Sigmoid colon (tissue), 7 donors: ENCODE results near the gene CARM1. TPM values are rescaled to one million over a fixed set of nuclear protein-coding genes. Genes with fewer than 3 reads are reported as not detected.
"Not testable (repeated sequence)": the region's sequence is repeated elsewhere in the genome, so short reads cannot be mapped to it uniquely, and the experiment has no call there.

ENCODE experiments used
- DNase-seq: peaks from one replicate; pipeline ENCODE4 v3.0.0-alpha.2; 2019
- H3K27ac ChIP-seq, 4 donors: fragments of 200-600 bp; sonication (generic); one replicate each; pipeline ENCODE4 v1.5.1; 2016 to 2019; ENCODE audit warnings: mild to moderate bottlenecking in 1 of 4
- H3K27me3 ChIP-seq, 3 donors: fragments of 200-600 bp; sonication (generic); one replicate each; pipeline ENCODE4 v1.5.1; 2019; ENCODE audit warnings: mild to moderate bottlenecking in 1 of 3
- H3K36me3 ChIP-seq, 4 donors: fragments of 200-600 bp; sonication (generic); one replicate each; pipeline ENCODE4 v1.5.1; 2016 to 2019
- H3K4me1 ChIP-seq, 4 donors: fragments of 200-600 bp; sonication (generic); one replicate each; pipeline ENCODE4 v1.5.1; 2017 to 2019
- H3K4me3 ChIP-seq, 4 donors: fragments of 200-600 bp; sonication (generic); one replicate each; pipeline ENCODE4 v1.5.1; 2017 to 2019; ENCODE audit warnings: mild to moderate bottlenecking in 2 of 4, moderate library complexity in 1 of 4
- H3K9me3 ChIP-seq, 4 donors: fragments of 200-600 bp in 3 of 4; sonication (generic) in 3 of 4; one replicate each; pipeline versions ENCODE4 v1.5.1 to v1.6.1; 2013 to 2019
- EP300 ChIP-seq, 4 donors: sonication (generic); formaldehyde crosslinking; IDR thresholded peaks; one replicate each; pipeline ENCODE4 v1.6.1; 2017; ENCODE audit warnings: antibody characterized with exemption in 4 of 4
- POLR2A ChIP-seq, 2 donors: fragments of 450-650 bp; IDR thresholded peaks; one replicate each; pipeline ENCODE4 v1.6.1; 2016; ENCODE audit warnings: antibody characterized with exemption in 2 of 2, mild to moderate bottlenecking in 2 of 2, moderate library complexity in 2 of 2
- POLR2AphosphoS5 ChIP-seq, 4 donors: sonication (generic); formaldehyde crosslinking; IDR thresholded peaks; one replicate each; pipeline ENCODE4 v1.6.1; 2017; ENCODE audit warnings: antibody characterized with exemption in 4 of 4
- WGBS, 2 donors: extraction: QIAGEN DNeasy Blood & Tissue Kit; methylation state at CpG; one replicate each; pipeline ENCODE4 v1.1.7; 2013; 5-methylcytosine and 5-hydroxymethylcytosine counted together
- intact Hi-C: fragments of 100-400 bp; cut with DNase I; formaldehyde crosslinking; loops from one replicate; pipeline ENCODE4 v1.15.1; 2023
- polyA plus RNA-seq, 3 donors: library from polyadenylated mRNA; stranded (reverse); fragments of 200-250 nt; gene quantifications; one replicate each; pipeline ENCODE4 v1.2.3, GENCODE V29; 2013
- total RNA-seq, 4 donors: library from RNA; depleted of rRNA; stranded (reverse); fragments of >200 nt; gene quantifications; one replicate each; pipeline ENCODE4 v1.1.0, GENCODE V29; 2016
- TF ChIP-seq, protein P1 (sequence below), 4 experiments: fragments of 450-650 bp in 3 of 4; fragments of 200-600 bp in 1 of 4; IDR thresholded peaks; one replicate each; pipeline ENCODE4 v1.5.1; 2016 to 2019; ENCODE audit warnings: antibody characterized with exemption in 4 of 4, mild to moderate bottlenecking in 3 of 4, moderate library complexity in 2 of 4
- donor health status: healthy with polysubstance abuse.
- donor health status: Bipolar disorder and iron deficiency.
- donor health status: healthy.

The CARM1 gene
- total and polyA plus RNA-seq, 7 donors: 18.1 to 51.8 (median 21.6) TPM

- Histone ChIP-seq H3K36me3 (peaks cover 0 to 60% (median 21%) of the 10 kb centered on the region in 4 donors), H3K27ac (no peak overlapping the region), H3K4me1 (peaks cover 0 to 11% (median 6%) of the 10 kb centered on the region in 4 donors), H3K4me3 (no peak overlapping the region), H3K9me3 (peaks cover 0 to 4% (median 0%) of the 10 kb centered on the region in 4 donors), H3K27me3 (no peaks in the 10 kb centered on the region)
- no peak for DNase-seq
- no peak for TF ChIP-seq EP300 (IDR thresholded peaks at IDR 0.05)
- intact Hi-C loops: loop anchor here (10.0 kb wide), 1 partner anchor 118 kb away; the partner anchor contains the start of gene DNM2
- 87% methylated on average over 20 of the region's 20 CpGs for WGBS, 2 donors
These were observed 38.4 kb upstream of the CARM1 start for GRCh38 chr19:10832939-10833296.

GRCh38 chr19:10835089-10835753 lies 36.1 kb upstream of the CARM1 start:
- Histone ChIP-seq H3K4me1 (peaks cover 0 to 11% (median 6%) of the 10 kb centered on the region in 4 donors), H3K27ac (peak overlapping the region; percentile 95 to 99 (median 97)), H3K4me3 (peak overlapping the region; percentile 53 to 76 (median 62)), H3K36me3 (peaks cover 0 to 37% (median 13%) of the 10 kb centered on the region in 4 donors), H3K27me3 (no peaks in the 10 kb centered on the region), H3K9me3 (peaks cover 0 to 4% (median 0%) of the 10 kb centered on the region in 4 donors)
- no peak for TF ChIP-seq POLR2A (IDR thresholded peaks at IDR 0.05)
- WGBS, 2 donors: 47 to 57% methylated on average over 32 of the region's 32 CpGs
- intact Hi-C loops: loop anchor here (10.0 kb wide), 1 partner anchor 120 kb away; the partner anchor contains the start of gene DNM2
- DNase-seq: peak; percentile 81

- H3K4me3 ChIP-seq: peak within 1 kb of the TSS; percentile 53 to 76 (median 62)
- 0 to 1% methylated on average over 50 of the region's 50 CpGs for WGBS, 2 donors
- peaks cover 0 to 30% (median 10%) of the 10 kb centered on the region in 4 donors for H3K36me3 ChIP-seq
- no peaks in the 10 kb centered on the region for H3K27me3 ChIP-seq
- H3K27ac ChIP-seq: peak within 1 kb of the TSS; percentile 95 to 99 (median 97)
- TF ChIP-seq POLR2AphosphoS5 (IDR thresholded peaks at IDR 0.05): peak in 3 of 4 donors; percentile 51 to 68 (median 57)
- no peak for TF ChIP-seq EP300 (IDR thresholded peaks at IDR 0.05)
- TF ChIP-seq POLR2A (IDR thresholded peaks at IDR 0.05): peak in 1 of 2 donors; percentile 37
- TF ChIP-seq, protein P1, sequence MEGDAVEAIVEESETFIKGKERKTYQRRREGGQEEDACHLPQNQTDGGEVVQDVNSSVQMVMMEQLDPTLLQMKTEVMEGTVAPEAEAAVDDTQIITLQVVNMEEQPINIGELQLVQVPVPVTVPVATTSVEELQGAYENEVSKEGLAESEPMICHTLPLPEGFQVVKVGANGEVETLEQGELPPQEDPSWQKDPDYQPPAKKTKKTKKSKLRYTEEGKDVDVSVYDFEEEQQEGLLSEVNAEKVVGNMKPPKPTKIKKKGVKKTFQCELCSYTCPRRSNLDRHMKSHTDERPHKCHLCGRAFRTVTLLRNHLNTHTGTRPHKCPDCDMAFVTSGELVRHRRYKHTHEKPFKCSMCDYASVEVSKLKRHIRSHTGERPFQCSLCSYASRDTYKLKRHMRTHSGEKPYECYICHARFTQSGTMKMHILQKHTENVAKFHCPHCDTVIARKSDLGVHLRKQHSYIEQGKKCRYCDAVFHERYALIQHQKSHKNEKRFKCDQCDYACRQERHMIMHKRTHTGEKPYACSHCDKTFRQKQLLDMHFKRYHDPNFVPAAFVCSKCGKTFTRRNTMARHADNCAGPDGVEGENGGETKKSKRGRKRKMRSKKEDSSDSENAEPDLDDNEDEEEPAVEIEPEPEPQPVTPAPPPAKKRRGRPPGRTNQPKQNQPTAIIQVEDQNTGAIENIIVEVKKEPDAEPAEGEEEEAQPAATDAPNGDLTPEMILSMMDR (IDR thresholded peaks at IDR 0.05): peak; percentile 25 to 65 (median 31)
- intact Hi-C loops: loop anchor here (2.0 to 10.0 kb wide), 3 partner anchors 27 to 121 kb away; partner anchors contain the start of genes CARM1 and DNM2
- DNase-seq: peak; percentile 100
- peaks cover 0 to 4% (median 0%) of the 10 kb centered on the region in 4 donors for H3K9me3 ChIP-seq
- peaks cover 0 to 11% (median 6%) of the 10 kb centered on the region in 4 donors for H3K4me1 ChIP-seq
These were observed 35.4 kb upstream of the CARM1 start, which contains the start of gene TMED1 for GRCh38 chr19:10835754-10836478. TMED1 (minus strand) TSS chr19:10836212; CDS start chr19:10836191, 21 bp downstream.

- DNase-seq: peak; percentile 94
- H3K27ac ChIP-seq: peak overlapping the region; percentile 95 to 99 (median 97)
- H3K9me3 ChIP-seq: peaks cover 0 to 4% (median 0%) of the 10 kb centered on the region in 4 donors
- TF ChIP-seq EP300 (IDR thresholded peaks at IDR 0.05) (peak in 2 of 4 donors; percentile 10 to 84), POLR2AphosphoS5 (IDR thresholded peaks at IDR 0.05) (peak; percentile 1 to 71 (median 31))
- TF ChIP-seq, protein P1 (IDR thresholded peaks at IDR 0.05): no peak
- no peaks in the 10 kb centered on the region for H3K27me3 ChIP-seq
- WGBS, 2 donors: 34 to 37% methylated on average over 38 of the region's 38 CpGs
- intact Hi-C loops: loop anchor here (2.0 to 10.0 kb wide), 3 partner anchors 26 to 122 kb away; partner anchors contain the start of genes CARM1 and DNM2
- peak overlapping the region; percentile 53 to 76 (median 62) for H3K4me3 ChIP-seq
- peaks cover 0 to 11% (median 6%) of the 10 kb centered on the region in 4 donors for H3K4me1 ChIP-seq
- H3K36me3 ChIP-seq: peaks cover 0 to 23% (median 6%) of the 10 kb centered on the region in 4 donors
These were observed 34.6 kb upstream of the CARM1 start for GRCh38 chr19:10836479-10837330.

GRCh38 chr19:10837649-10838048 lies 33.7 kb upstream of the CARM1 start:
- not testable (repeated sequence) for H3K27ac ChIP-seq, H3K9me3 ChIP-seq, H3K4me3 ChIP-seq, DNase-seq, H3K27me3 ChIP-seq
- WGBS, 2 donors: 95 to 96% methylated on average over 7 of the region's 7 CpGs
- peaks cover 0 to 13% (median 4%) of the 10 kb centered on the region in 4 donors for H3K36me3 ChIP-seq
- intact Hi-C loops: loop anchor here (2.0 to 10.0 kb wide), 3 partner anchors 25 to 123 kb away; partner anchors contain the start of genes CARM1 and DNM2
- H3K4me1 ChIP-seq: peaks cover 0 to 11% (median 6%) of the 10 kb centered on the region in 4 donors
